ENCODE results near the gene DUSP18.

The DUSP18 gene

GRCh38 chr22:30697975-30698374 lies 30.3 kb upstream of the DUSP18 start:
- Histone ChIP-seq H3K4me1 (ENCODE audit: control insufficient read depth in 1 of 2, insufficient read depth in 2 of 2, low read length in 2 of 2) (peaks cover 0 to 5% of the 10 kb centered on the region in 2 experiments), H3K36me3 (ENCODE audit: control insufficient read depth in 1 of 2, insufficient read depth in 2 of 2, low read length in 2 of 2) (no peaks in the 10 kb centered on the region), H3K27ac (ENCODE audit: low read depth, low read length) (no peak overlapping the region), H3K4me3 (ENCODE audit: low read depth, low read length) (no peak overlapping the region), H3K9me3 (ENCODE audit: insufficient read depth, low read depth, low read length) (peaks cover 4% of the 10 kb centered on the region), H3K9ac (ENCODE audit: low read length) (no peak overlapping the region), H3K14ac (ENCODE audit: low read length) (no peak overlapping the region), H3K4ac (ENCODE audit: low read depth, low read length) (no peak overlapping the region), H4K8ac (ENCODE audit: low read depth, low read length) (no peak overlapping the region), H2BK12ac (ENCODE audit: low read length) (no peak overlapping the region), H3K4me2 (ENCODE audit: low read length) (no peak overlapping the region), H3K79me2 (ENCODE audit: control insufficient read depth, insufficient read depth, low read length, poor library complexity) (no peaks in the 10 kb centered on the region), H2AK5ac (ENCODE audit: low read length) (no peak overlapping the region), H4K91ac (ENCODE audit: low read depth, low read length) (no peak overlapping the region), H4K12ac (ENCODE audit: low read depth, low read length) (no peak overlapping the region), H3K79me1 (ENCODE audit: low read length) (peaks cover 4% of the 10 kb centered on the region), H2AFZ (ENCODE audit: insufficient read depth, low read length, poor library complexity) (no peak overlapping the region), H2BK120ac (ENCODE audit: insufficient read depth, low read length, poor library complexity) (no peak overlapping the region), H3K27me3 (ENCODE audit: insufficient read depth, low read length) (peaks cover 16% of the 10 kb centered on the region), H3K18ac (ENCODE audit: low read length) (no peak overlapping the region), H2BK5ac (ENCODE audit: low read depth, low read length, poor library complexity) (no peak overlapping the region), H3K23ac (ENCODE audit: low read length) (no peak overlapping the region)
- WGBS (ENCODE audit: extremely low coverage, insufficient coverage, insufficient read length): no CpG with 5 or more reads among the region's 7 CpGs
- no peak for DNase-seq

- DNase-seq: no peak
- H4K8ac ChIP-seq (ENCODE audit: low read depth, low read length): no peak overlapping the region
- no peak overlapping the region for H3K27ac ChIP-seq (ENCODE audit: low read depth, low read length)
- no peak overlapping the region for H3K18ac ChIP-seq (ENCODE audit: low read length)
- no peak overlapping the region for H3K9ac ChIP-seq (ENCODE audit: low read length)
- H4K91ac ChIP-seq (ENCODE audit: low read depth, low read length): no peak overlapping the region
- WGBS (ENCODE audit: extremely low coverage, insufficient coverage, insufficient read length): no CpG with 5 or more reads among the region's 7 CpGs
- H3K4me2 ChIP-seq (ENCODE audit: low read length): no peak overlapping the region
- no peaks in the 10 kb centered on the region for H3K79me2 ChIP-seq (ENCODE audit: control insufficient read depth, insufficient read depth, low read length, poor library complexity)
- H4K12ac ChIP-seq (ENCODE audit: low read depth, low read length): no peak overlapping the region
- no peak overlapping the region for H2BK120ac ChIP-seq (ENCODE audit: insufficient read depth, low read length, poor library complexity)
- peaks cover 16% of the 10 kb centered on the region for H3K27me3 ChIP-seq (ENCODE audit: insufficient read depth, low read length)
- H3K36me3 ChIP-seq (ENCODE audit: control insufficient read depth in 1 of 2, insufficient read depth in 2 of 2, low read length in 2 of 2): no peaks in the 10 kb centered on the region
- H2BK5ac ChIP-seq (ENCODE audit: low read depth, low read length, poor library complexity): no peak overlapping the region
- peaks cover 4% of the 10 kb centered on the region for H3K9me3 ChIP-seq (ENCODE audit: insufficient read depth, low read depth, low read length)
- H3K4me3 ChIP-seq (ENCODE audit: low read depth, low read length): no peak overlapping the region
- H2AFZ ChIP-seq (ENCODE audit: insufficient read depth, low read length, poor library complexity): no peak overlapping the region
- no peak overlapping the region for H3K14ac ChIP-seq (ENCODE audit: low read length)
- H3K4me1 ChIP-seq (ENCODE audit: control insufficient read depth in 1 of 2, insufficient read depth in 2 of 2, low read length in 2 of 2): peaks cover 0 to 5% of the 10 kb centered on the region in 2 experiments
- H3K23ac ChIP-seq (ENCODE audit: low read length): peak overlapping the region; percentile 23
- peaks cover 4% of the 10 kb centered on the region for H3K79me1 ChIP-seq (ENCODE audit: low read length)
- H3K4ac ChIP-seq (ENCODE audit: low read depth, low read length): no peak overlapping the region
- no peak overlapping the region for H2BK12ac ChIP-seq (ENCODE audit: low read length)
- no peak overlapping the region for H2AK5ac ChIP-seq (ENCODE audit: low read length)
Measured at GRCh38 chr22:30695871-30696655, 28.4 kb upstream of the DUSP18 start.

- H3K27ac ChIP-seq (ENCODE audit: low read depth, low read length): no peak overlapping the region
- H3K9me3 ChIP-seq (ENCODE audit: insufficient read depth, low read depth, low read length): peaks cover 4% of the 10 kb centered on the region
- no peak overlapping the region for H2AK5ac ChIP-seq (ENCODE audit: low read length)
- DNase-seq: no peak
- H2AFZ ChIP-seq (ENCODE audit: insufficient read depth, low read length, poor library complexity): no peak overlapping the region
- H3K36me3 ChIP-seq (ENCODE audit: control insufficient read depth in 1 of 2, insufficient read depth in 2 of 2, low read length in 2 of 2): no peaks in the 10 kb centered on the region
- no peak overlapping the region for H3K4me3 ChIP-seq (ENCODE audit: low read depth, low read length)
- H3K18ac ChIP-seq (ENCODE audit: low read length): no peak overlapping the region
- H4K12ac ChIP-seq (ENCODE audit: low read depth, low read length): no peak overlapping the region
- no peak overlapping the region for H3K9ac ChIP-seq (ENCODE audit: low read length)
- H4K8ac ChIP-seq (ENCODE audit: low read depth, low read length): no peak overlapping the region
- no CpG with 5 or more reads among the region's 15 CpGs for WGBS (ENCODE audit: extremely low coverage, insufficient coverage, insufficient read length)
- H3K4ac ChIP-seq (ENCODE audit: low read depth, low read length): no peak overlapping the region
- H3K4me1 ChIP-seq (ENCODE audit: control insufficient read depth in 1 of 2, insufficient read depth in 2 of 2, low read length in 2 of 2): peaks cover 0 to 5% of the 10 kb centered on the region in 2 experiments
- H3K79me2 ChIP-seq (ENCODE audit: control insufficient read depth, insufficient read depth, low read length, poor library complexity): no peaks in the 10 kb centered on the region
- H4K91ac ChIP-seq (ENCODE audit: low read depth, low read length): no peak overlapping the region
- no peak overlapping the region for H2BK5ac ChIP-seq (ENCODE audit: low read depth, low read length, poor library complexity)
- peaks cover 16% of the 10 kb centered on the region for H3K27me3 ChIP-seq (ENCODE audit: insufficient read depth, low read length)
- no peak overlapping the region for H2BK12ac ChIP-seq (ENCODE audit: low read length)
- no peak overlapping the region for H3K23ac ChIP-seq (ENCODE audit: low read length)
- H2BK120ac ChIP-seq (ENCODE audit: insufficient read depth, low read length, poor library complexity): no peak overlapping the region
- H3K79me1 ChIP-seq (ENCODE audit: low read length): peaks cover 4% of the 10 kb centered on the region
- H3K4me2 ChIP-seq (ENCODE audit: low read length): peak overlapping the region; percentile 60
- no peak overlapping the region for H3K14ac ChIP-seq (ENCODE audit: low read length)
Measured at GRCh38 chr22:30695351-30695851, 27.7 kb upstream of the DUSP18 start.

GRCh38 chr22:30694640-30695350 lies 27.1 kb upstream of the DUSP18 start, which contains the start of gene OSBP2:
Gene OSBP2, plus strand, starts transcription at chr22:30694874. Its CDS starts 36 bp downstream, at chr22:30694910.
- Histone ChIP-seq H3K9me3 (ENCODE audit: insufficient read depth, low read depth, low read length) (peaks cover 4% of the 10 kb centered on the region), H4K8ac (ENCODE audit: low read depth, low read length) (peak within 1 kb of the TSS; percentile 72), H3K4me3 (ENCODE audit: low read depth, low read length) (peak within 1 kb of the TSS; percentile 73), H2BK120ac (ENCODE audit: insufficient read depth, low read length, poor library complexity) (no peak within 1 kb of the TSS), H2AK5ac (ENCODE audit: low read length) (no peak within 1 kb of the TSS), H3K79me1 (ENCODE audit: low read length) (peaks cover 4% of the 10 kb centered on the region), H2BK12ac (ENCODE audit: low read length) (no peak within 1 kb of the TSS), H3K36me3 (ENCODE audit: control insufficient read depth in 1 of 2, insufficient read depth in 2 of 2, low read length in 2 of 2) (no peaks in the 10 kb centered on the region), H3K14ac (ENCODE audit: low read length) (peak within 1 kb of the TSS; percentile 29), H2BK5ac (ENCODE audit: low read depth, low read length, poor library complexity) (no peak within 1 kb of the TSS), H3K4me2 (ENCODE audit: low read length) (peak within 1 kb of the TSS; percentile 85), H3K4me1 (ENCODE audit: control insufficient read depth in 1 of 2, insufficient read depth in 2 of 2, low read length in 2 of 2) (peaks cover 0 to 5% of the 10 kb centered on the region in 2 experiments), H3K4ac (ENCODE audit: low read depth, low read length) (no peak within 1 kb of the TSS), H3K79me2 (ENCODE audit: control insufficient read depth, insufficient read depth, low read length, poor library complexity) (no peaks in the 10 kb centered on the region), H3K27me3 (ENCODE audit: insufficient read depth, low read length) (peaks cover 16% of the 10 kb centered on the region), H4K12ac (ENCODE audit: low read depth, low read length) (peak within 1 kb of the TSS; percentile 63), H3K9ac (ENCODE audit: low read length) (no peak within 1 kb of the TSS), H3K23ac (ENCODE audit: low read length) (no peak within 1 kb of the TSS), H3K18ac (ENCODE audit: low read length) (peak within 1 kb of the TSS; percentile 87), H3K27ac (ENCODE audit: low read depth, low read length) (no peak within 1 kb of the TSS), H4K91ac (ENCODE audit: low read depth, low read length) (peak within 1 kb of the TSS; percentile 15), H2AFZ (ENCODE audit: insufficient read depth, low read length, poor library complexity) (peak within 1 kb of the TSS; percentile 85)
- peak in 1 of 2 donors; percentile 18 for DNase-seq
- no CpG with 5 or more reads among the region's 88 CpGs for WGBS (ENCODE audit: extremely low coverage, insufficient coverage, insufficient read length)

Measured in trophoblast cell (in vitro differentiated cells and primary cell).